K562 (cell line): ENCODE measurements around the gene ANAPC10. TPM values are rescaled to one million over a fixed set of nuclear protein-coding genes. Genes with fewer than 3 reads are reported as not detected.

Experiments
- ATAC-seq: fragments of 200-7000 bp; cut with Tn5 transposase; 3 replicates; pipeline ENCODE4 v1.9.1; 2020; ENCODE audit warnings: moderate library complexity
- BruUV-seq: library from RNA; stranded (reverse); fragments of 400-500 nt; replicated peaks from 2 replicates; lab custom pipeline; 2021; lab: Mats Ljungman, UMichigan
- CTCF ChIA-PET: fragments of 300-600 bp; formaldehyde crosslinking; extraction: SDS; loops from one replicate; lab custom pipeline; 2021; ENCODE audit warnings: low intra/inter-chr PET ratio; lab: Yijun Ruan, JAX
- POLR2A ChIA-PET: fragments of 300-600, 350-650 bp; sonication (Branson Sonifier 250); formaldehyde crosslinking; extraction: SDS; loops from one replicate; lab custom pipeline; 2021; ENCODE audit warnings: antibody characterized with exemption, inconsistent platforms; lab: Yijun Ruan, JAX
- DNase-seq, 4 experiments: peaks; one replicate each; pipeline versions ENCODE4 v3.0.0 to v3.0.0-alpha.2; 2011 to 2018; ENCODE audit warnings: low spot score in 3 of 4, mixed read lengths in 3 of 4; ENCODE audit errors: extremely low read depth in 1 of 4
- FAIRE-seq: peaks from 2 replicates; lab custom pipeline; 2011; peaks lifted over from hg19 to GRCh38; lab: Jason Lieb, UNC
- H2AFZ ChIP-seq: 2 replicates; pipeline ENCODE4 v1.6.0; 2011; ENCODE audit warnings: low read depth, low read length, control low read depth, inconsistent platforms
- H3K27ac ChIP-seq: fragments of 200-600 bp; 3 replicates; pipeline ENCODE4 v1.8.0; 2011; ENCODE audit warnings: low read depth, mild to moderate bottlenecking, control low read depth, inconsistent platforms, low read length, moderate library complexity, mixed read lengths; ENCODE audit errors: extremely low read depth
- H3K27me3 ChIP-seq, 2 experiments: fragments of 300-600 bp in 1 of 2; 2 replicates in 1 of 2; 3 replicates in 1 of 2; pipeline versions ENCODE4 v1.6.0 to v1.8.0; 2011; ENCODE audit warnings: inconsistent platforms in 2 of 2, low read length in 2 of 2, mild to moderate bottlenecking in 1 of 2, mixed read lengths in 1 of 2, moderate library complexity in 1 of 2; ENCODE audit not compliant: control insufficient read depth in 2 of 2, insufficient read depth in 2 of 2
- H3K36me3 ChIP-seq: fragments of 300-600 bp; 3 replicates; pipeline ENCODE4 v1.8.0; 2011; ENCODE audit warnings: mild to moderate bottlenecking, low read length, inconsistent platforms; ENCODE audit not compliant: control insufficient read depth, insufficient read depth
- H3K4me1 ChIP-seq, 2 experiments: fragments of 200-600 bp in 1 of 2; replicated peaks in 1 of 2; 2 replicates in 1 of 2; 3 replicates in 1 of 2; pipeline versions ENCODE4 v1.5.1 to v1.8.0; 2011; ENCODE audit warnings: inconsistent platforms in 2 of 2, low read length in 2 of 2, mild to moderate bottlenecking in 1 of 2, mixed read lengths in 1 of 2, moderate library complexity in 1 of 2; ENCODE audit not compliant: control insufficient read depth in 2 of 2, insufficient read depth in 2 of 2
- H3K4me2 ChIP-seq: 2 replicates; pipeline ENCODE4 v1.6.1; 2011; ENCODE audit warnings: low read length, control low read depth, inconsistent platforms, mixed read lengths; ENCODE audit not compliant: insufficient read depth
- H3K4me3 ChIP-seq: fragments of 200-600 bp; sonication (generic), shearing (Covaris generic); 2 replicates; pipeline ENCODE4 v1.5.1; 2016; ENCODE audit warnings: control low read depth, inconsistent platforms
- H3K79me2 ChIP-seq: fragments of 200-600 bp; 3 replicates; pipeline ENCODE4 v1.8.0; 2011; ENCODE audit warnings: low read length, inconsistent platforms; ENCODE audit not compliant: control insufficient read depth, insufficient read depth
- H3K9ac ChIP-seq, 2 experiments: 2 replicates each; pipeline versions ENCODE4 v1.6.0 to v1.6.1; 2011; ENCODE audit warnings: low read depth in 2 of 2, low read length in 2 of 2, control low read depth in 1 of 2, inconsistent platforms in 1 of 2, mild to moderate bottlenecking in 1 of 2, mixed read lengths in 1 of 2; ENCODE audit not compliant: insufficient read depth in 1 of 2
- H3K9me1 ChIP-seq: one replicate; pipeline ENCODE4 v1.6.0; 2011; ENCODE audit warnings: inconsistent platforms, mild to moderate bottlenecking, low read length, moderate library complexity; ENCODE audit not compliant: control insufficient read depth, insufficient read depth
- H3K9me3 ChIP-seq: replicated peaks from 2 replicates; pipeline ENCODE4 v1.5.1; 2011; ENCODE audit warnings: low read depth, low read length, inconsistent platforms; ENCODE audit not compliant: control insufficient read depth, insufficient read depth
- H4K20me1 ChIP-seq: replicated peaks from 2 replicates; pipeline ENCODE4 v1.6.1; 2011; ENCODE audit warnings: low read length, inconsistent platforms, mixed read lengths; ENCODE audit not compliant: control insufficient read depth, insufficient read depth
- ARID4B ChIP-seq: sonication (generic); formaldehyde crosslinking; IDR thresholded peaks from 2 replicates; pipeline ENCODE4 v1.8.0; 2022; ENCODE audit warnings: mild to moderate bottlenecking, missing genetic modification reagents
- CSDE1 ChIP-seq, 2 experiments: fragments of 450-650 bp; IDR thresholded peaks; 2 replicates each; pipeline ENCODE4 v1.6.1; 2016; ENCODE audit warnings: mild to moderate bottlenecking in 1 of 2
- FOS ChIP-seq: IDR thresholded peaks from 3 replicates; pipeline ENCODE4 v1.6.1; 2011; ENCODE audit not compliant: insufficient read length; ENCODE audit errors: extremely low read depth
- MCM3 ChIP-seq: fragments of 450-650 bp; IDR thresholded peaks from 2 replicates; pipeline ENCODE4 v1.6.1; 2016
- NONO ChIP-seq, 2 experiments: fragments of 200-400 bp in 1 of 2; fragments of 450-650 bp in 1 of 2; formaldehyde crosslinking in 1 of 2; IDR thresholded peaks; 2 replicates each; pipeline ENCODE4 v1.6.1; 2017; ENCODE audit warnings: low read depth in 2 of 2, mild to moderate bottlenecking in 2 of 2, moderate library complexity in 2 of 2, low read length in 1 of 2
- POLR2A ChIP-seq: fragments of 450-650 bp; conservative IDR thresholded peaks from 2 replicates; pipeline ENCODE4 v1.6.1; 2016
- POLR2B ChIP-seq: fragments of 450-650 bp; IDR thresholded peaks from 2 replicates; pipeline ENCODE4 v1.6.1; 2018; ENCODE audit warnings: low read depth; ENCODE audit not compliant: partially characterized antibody
- RBM25 ChIP-seq: fragments of 200-400 bp; formaldehyde crosslinking; IDR thresholded peaks from 2 replicates; pipeline ENCODE4 v1.6.1; 2018; ENCODE audit warnings: low read length, low read depth, moderate library complexity; ENCODE audit not compliant: severe bottlenecking
- SRSF3 ChIP-seq: fragments of 200-400 bp; formaldehyde crosslinking; IDR thresholded peaks from 2 replicates; pipeline ENCODE4 v1.6.1; 2016; ENCODE audit warnings: mild to moderate bottlenecking, low read length, moderate library complexity; ENCODE audit not compliant: insufficient read depth
- ZBTB9 ChIP-seq: fragments of 450-650 bp; formaldehyde crosslinking; IDR thresholded peaks from 2 replicates; pipeline ENCODE4 v1.4.0; 2020; ENCODE audit warnings: mild to moderate bottlenecking, moderate library complexity
- ZNF217 ChIP-seq: sonication (generic); formaldehyde crosslinking; IDR thresholded peaks from 2 replicates; pipeline ENCODE4 v1.8.0; 2022; ENCODE audit warnings: mild to moderate bottlenecking, missing genetic modification reagents
- ZNF274 ChIP-seq: IDR thresholded peaks from 2 replicates; pipeline ENCODE4 v1.6.1; 2011; ENCODE audit warnings: low read depth, mild to moderate bottlenecking, low read length, moderate library complexity, borderline replicate concordance
- ZNF316 ChIP-seq: fragments of 450-650 bp; IDR thresholded peaks from 2 replicates; pipeline ENCODE4 v1.6.1; 2016
- ZNF584 ChIP-seq: fragments of 200-800 bp; sonication (Bioruptor generic); IDR thresholded peaks from 2 replicates; pipeline ENCODE4 v1.6.1; 2016; ENCODE audit warnings: low read depth, mild to moderate bottlenecking, missing genetic modification characterization, missing compliant biosample characterization
- ZNF780A ChIP-seq: fragments of 250-450 bp; sonication (Bioruptor Pico); IDR thresholded peaks from 2 replicates; pipeline ENCODE4 v1.5.0; 2021; ENCODE audit warnings: mild to moderate bottlenecking
- ZNF785 ChIP-seq: fragments of 250-450 bp; sonication (Bioruptor Pico); IDR thresholded peaks from 2 replicates; pipeline ENCODE4 v1.4.0; 2020; ENCODE audit warnings: mild to moderate bottlenecking
- in situ Hi-C: fragments of 300-500 bp; cut with MboI; formaldehyde crosslinking; loops from 4 replicates; pipeline ENCODE4 v1.15.0; 2018; ENCODE audit warnings: inconsistent platforms, mixed read lengths
- intact Hi-C: fragments of 100-400 bp; cut with micrococcal nuclease; formaldehyde crosslinking; loops from 2 replicates; pipeline ENCODE4 v1.14.2; 2022
- polyA plus RNA-seq, 8 experiments: library from polyadenylated mRNA; depleted of rRNA in 4 of 8; stranded (reverse) in 5 of 8; unstranded in 3 of 8; fragments of >200 nt; fragmentation: Nextera tagmentation in 2 of 8; fragmentation: Illumina TruSeq in 1 of 8; extraction: Ambion mirVana in 2 of 8; extraction: Trizol in 1 of 8; gene quantifications; 2 replicates each; pipeline versions ENCODE4 v1.2.1 to v1.2.3, GENCODE V29; 2011 to 2014; ENCODE audit warnings: inconsistent platforms in 1 of 8, missing spikeins in 1 of 8
- total RNA-seq, 7 experiments: library from RNA; depleted of rRNA in 6 of 7; stranded (reverse); fragments of >200 nt in 6 of 7; fragmentation: Illumina TruSeq in 2 of 7; extraction: Trizol in 2 of 7; gene quantifications; 2 replicates each; pipeline versions ENCODE4 v1.2.1 to v1.2.3, GENCODE V29; 2011 to 2021; ENCODE audit warnings: low replicate concordance in 1 of 7
- TF ChIP-seq, protein P1 (sequence below), 2 experiments: IDR thresholded peaks; 2 replicates each; pipeline ENCODE4 v1.6.1; 2012; ENCODE audit warnings: improper control_type of control experiment in 2 of 2, low read depth in 2 of 2, low read length in 2 of 2, borderline replicate concordance in 1 of 2

The ANAPC10 gene
- total and polyA plus RNA-seq, 9 of the 15 experiments (the other 6 are each of a cell fraction or from before 2014, with no cell fraction given) = 31.0 to 96.2 (median 60.3) TPM

DNA sequence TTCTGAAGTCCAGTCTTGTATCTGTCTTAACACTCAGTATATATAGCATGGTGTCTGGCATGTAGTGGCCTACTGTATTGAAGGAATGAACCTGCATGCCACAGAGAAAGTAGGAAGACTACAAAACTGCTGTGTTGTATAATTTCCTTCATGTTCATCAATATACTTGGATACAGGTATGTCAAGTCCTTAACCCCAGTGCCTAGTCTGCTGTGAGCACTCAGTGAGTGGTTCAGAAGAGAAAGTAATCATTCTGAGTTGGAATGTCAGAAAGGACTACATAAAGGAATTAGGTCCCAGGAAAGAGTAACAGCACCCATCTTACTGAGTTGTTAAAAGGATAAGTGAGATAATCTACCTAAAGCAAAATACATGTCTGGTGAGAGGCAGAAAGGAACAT lies 32.1 kb upstream of the ANAPC10 start:
- no peak for FAIRE-seq
- in situ Hi-C loops = no loop called here
- no peak overlapping the region for H3K27ac ChIP-seq
- no peak overlapping the region for H2AFZ ChIP-seq
- no peak overlapping the region for H3K4me2 ChIP-seq
- ChIA-PET CTCF (no interaction called here), POLR2A (no interaction called here)
- intact Hi-C loops = no loop called here
- no peak for TF ChIP-seq ZNF780A (CRISPR knock-in tag)
- no peak for TF ChIP-seq ARID4B
- no peak for TF ChIP-seq MCM3
- no peak for TF ChIP-seq ZNF274
- no peak for TF ChIP-seq CSDE1 (IDR thresholded peaks at IDR 0.05)
- TF ChIP-seq ZNF785 = no peak
- no peak for TF ChIP-seq ZBTB9 (CRISPR knock-in tag)
- no peak for TF ChIP-seq ZNF584 (CRISPR knock-in tag)
- TF ChIP-seq POLR2A = 0 out of 2 replicates have a peak, but pooled peaks have one; percentile 33
- no peak for TF ChIP-seq SRSF3
- 0 out of 2 replicates have a peak, but pooled peaks have one; percentile 8 for TF ChIP-seq ZNF316
- no peak for TF ChIP-seq FOS
- TF ChIP-seq NONO (IDR thresholded peaks at IDR 0.05; ENCODE audit: low read depth in 2 of 2, low read length in 1 of 2) = no peak
- TF ChIP-seq ZNF217 (CRISPR knock-in tag) = no peak
- no peak for TF ChIP-seq RBM25
- TF ChIP-seq POLR2B = no peak
- TF ChIP-seq, protein P1, sequence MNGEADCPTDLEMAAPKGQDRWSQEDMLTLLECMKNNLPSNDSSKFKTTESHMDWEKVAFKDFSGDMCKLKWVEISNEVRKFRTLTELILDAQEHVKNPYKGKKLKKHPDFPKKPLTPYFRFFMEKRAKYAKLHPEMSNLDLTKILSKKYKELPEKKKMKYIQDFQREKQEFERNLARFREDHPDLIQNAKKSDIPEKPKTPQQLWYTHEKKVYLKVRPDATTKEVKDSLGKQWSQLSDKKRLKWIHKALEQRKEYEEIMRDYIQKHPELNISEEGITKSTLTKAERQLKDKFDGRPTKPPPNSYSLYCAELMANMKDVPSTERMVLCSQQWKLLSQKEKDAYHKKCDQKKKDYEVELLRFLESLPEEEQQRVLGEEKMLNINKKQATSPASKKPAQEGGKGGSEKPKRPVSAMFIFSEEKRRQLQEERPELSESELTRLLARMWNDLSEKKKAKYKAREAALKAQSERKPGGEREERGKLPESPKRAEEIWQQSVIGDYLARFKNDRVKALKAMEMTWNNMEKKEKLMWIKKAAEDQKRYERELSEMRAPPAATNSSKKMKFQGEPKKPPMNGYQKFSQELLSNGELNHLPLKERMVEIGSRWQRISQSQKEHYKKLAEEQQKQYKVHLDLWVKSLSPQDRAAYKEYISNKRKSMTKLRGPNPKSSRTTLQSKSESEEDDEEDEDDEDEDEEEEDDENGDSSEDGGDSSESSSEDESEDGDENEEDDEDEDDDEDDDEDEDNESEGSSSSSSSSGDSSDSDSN (IDR thresholded peaks at IDR 0.05; ENCODE audit: borderline replicate concordance in 1 of 2, low read depth in 2 of 2, low read length in 2 of 2) = no peak
- H3K4me3 ChIP-seq = no peak overlapping the region
- no peaks in the 10 kb centered on the region for H3K9me3 ChIP-seq
- H3K27me3 ChIP-seq = no peaks in the 10 kb centered on the region
- peaks cover 83% of the 10 kb centered on the region for H3K36me3 ChIP-seq
- peak; percentile 31 for ATAC-seq
- DNase-seq = no peak
- H3K9me1 ChIP-seq = no peaks in the 10 kb centered on the region
- BruUV-seq = no TSS peak
- H3K79me2 ChIP-seq = no peaks in the 10 kb centered on the region
- no peaks in the 10 kb centered on the region for H4K20me1 ChIP-seq
- no peak overlapping the region for H3K9ac ChIP-seq
- H3K4me1 ChIP-seq = no peaks in the 10 kb centered on the region
